HepG2 (cell line): Measurements from ENCODE around the gene RABL6. TPM values are rescaled to one million over a fixed set of nuclear protein-coding genes. Genes with fewer than 3 reads are reported as not detected.
A peak's percentile ranks its signal among the peaks of the same experiment; 100 is the strongest.
"Not testable (repeated sequence)": the region's sequence is repeated elsewhere in the genome, so short reads cannot be mapped to it uniquely, and the experiment has no call there.

Experiments used
- ATAC-seq: fragments of 200-7000 bp; cut with Tn5 transposase; 3 replicates; pipeline ENCODE4 v1.9.1; 2020; ENCODE audit warnings: mild to moderate bottlenecking, moderate library complexity
- BruUV-seq: library from RNA; stranded (reverse); fragments of 400-500 nt; replicated peaks from 2 replicates; lab custom pipeline; 2021; lab: Mats Ljungman, UMichigan
- CTCF ChIA-PET: fragments of 300-600 bp; formaldehyde crosslinking; extraction: SDS; loops from one replicate; lab custom pipeline; 2021; ENCODE audit warnings: low total read pairs, inconsistent platforms, low intra/inter-chr PET ratio; lab: Yijun Ruan, JAX
- POLR2A ChIA-PET: fragments of 350-600 bp; sonication (Branson Sonifier 250); formaldehyde crosslinking; loops from one replicate; lab custom pipeline; 2020; ENCODE audit warnings: antibody characterized with exemption, inconsistent platforms; lab: Yijun Ruan, JAX
- DNase-seq: peaks from one replicate; pipeline ENCODE4 v3.0.0-alpha.2; 2015; ENCODE audit warnings: low spot score
- FAIRE-seq: peaks from 3 replicates; lab custom pipeline; 2011; peaks lifted over from hg19 to GRCh38; lab: Jason Lieb, UNC
- H2AFZ ChIP-seq: one replicate; pipeline ENCODE4 v1.6.1; 2011; ENCODE audit warnings: low read length, inconsistent platforms
- H3K27ac ChIP-seq: fragments of 300-600 bp; 3 replicates; pipeline ENCODE4 v1.8.0; 2011; ENCODE audit warnings: mixed run types, mild to moderate bottlenecking, mixed read lengths, low read length, inconsistent platforms; ENCODE audit not compliant: insufficient read depth; ENCODE audit errors: extremely low read length
- H3K27me3 ChIP-seq, 2 experiments: fragments of 200-600 bp in 1 of 2; 2 replicates in 1 of 2; 3 replicates in 1 of 2; pipeline versions ENCODE4 v1.6.0 to v1.8.0; 2011; ENCODE audit warnings: low read length in 2 of 2, mild to moderate bottlenecking in 2 of 2, moderate library complexity in 2 of 2, inconsistent platforms in 1 of 2; ENCODE audit not compliant: insufficient read depth in 2 of 2, control insufficient read depth in 1 of 2
- H3K36me3 ChIP-seq, 2 experiments: fragments of 200-600 bp in 1 of 2; replicated peaks in 1 of 2; 2 replicates in 1 of 2; 3 replicates in 1 of 2; pipeline versions ENCODE4 v1.5.1 to v1.8.0; 2011; ENCODE audit warnings: low read length in 2 of 2, inconsistent platforms in 1 of 2; ENCODE audit not compliant: insufficient read depth in 2 of 2, control insufficient read depth in 1 of 2
- H3K4me1 ChIP-seq: 2 replicates; pipeline ENCODE4 v1.5.1; 2012; ENCODE audit warnings: low read length, inconsistent platforms; ENCODE audit not compliant: insufficient read depth
- H3K4me2 ChIP-seq: 2 replicates; pipeline ENCODE4 v1.6.0; 2011; ENCODE audit warnings: low read depth, low read length, inconsistent platforms
- H3K4me3 ChIP-seq, 3 experiments: fragments of 200-600 bp in 1 of 3; sonication (generic), shearing (Covaris generic) in 1 of 3; replicated peaks in 1 of 3; 2 replicates each; pipeline ENCODE4 v1.5.1; 2011 to 2016; ENCODE audit warnings: low read length in 3 of 3, inconsistent platforms in 2 of 3, low read depth in 2 of 3, mild to moderate bottlenecking in 2 of 3, control low read depth in 1 of 3, mixed read lengths in 1 of 3; ENCODE audit not compliant: insufficient read depth in 1 of 3
- H3K79me2 ChIP-seq: one replicate; pipeline ENCODE4 v1.6.1; 2011; ENCODE audit warnings: low read length, inconsistent platforms; ENCODE audit not compliant: insufficient read depth
- H3K9ac ChIP-seq: 2 replicates; pipeline ENCODE4 v1.6.0; 2011; ENCODE audit warnings: mild to moderate bottlenecking, low read depth, low read length, inconsistent platforms; ENCODE audit not compliant: insufficient read depth
- H3K9me3 ChIP-seq: 2 replicates; pipeline ENCODE4 v1.5.1; 2012; ENCODE audit warnings: mild to moderate bottlenecking, low read length
- H4K20me1 ChIP-seq: 2 replicates; pipeline ENCODE4 v1.6.0; 2011; ENCODE audit warnings: inconsistent platforms, mild to moderate bottlenecking, low read length, moderate library complexity; ENCODE audit not compliant: insufficient read depth
- ERF ChIP-seq: IDR thresholded peaks from 2 replicates; pipeline ENCODE4 v1.6.1; 2018; ENCODE audit warnings: missing biosample characterization, missing genetic modification reagents
- GATA4 ChIP-seq: sonication (generic); IDR thresholded peaks from 2 replicates; pipeline ENCODE4 v1.6.1; 2016; ENCODE audit warnings: antibody characterized with exemption, low read depth, borderline replicate concordance
- HDAC2 ChIP-seq: sonication (generic); formaldehyde crosslinking; IDR thresholded peaks from 2 replicates; pipeline ENCODE4 v1.4.0; 2020; ENCODE audit warnings: missing genetic modification reagents
- HNF1A ChIP-seq, 2 experiments: sonication (generic) in 1 of 2; formaldehyde crosslinking in 1 of 2; IDR thresholded peaks; 2 replicates each; pipeline versions ENCODE4 v1.4.0 to v1.6.1; 2016 to 2020; ENCODE audit warnings: borderline replicate concordance in 1 of 2, low read depth in 1 of 2, mild to moderate bottlenecking in 1 of 2, missing genetic modification reagents in 1 of 2
- MLX ChIP-seq: IDR thresholded peaks from 2 replicates; pipeline ENCODE4 v1.6.1; 2016
- NONO ChIP-seq, 2 experiments: fragments of 450-650 bp in 1 of 2; sonication (generic) in 1 of 2; formaldehyde crosslinking in 1 of 2; IDR thresholded peaks in 1 of 2; conservative IDR thresholded peaks in 1 of 2; 2 replicates each; pipeline versions ENCODE4 v1.6.1 to v1.8.0; 2017 to 2022; ENCODE audit warnings: mild to moderate bottlenecking in 1 of 2, missing genetic modification reagents in 1 of 2, moderate library complexity in 1 of 2
- SIN3A ChIP-seq: IDR thresholded peaks from 2 replicates; pipeline ENCODE4 v1.6.1; 2011; ENCODE audit warnings: low read depth, mild to moderate bottlenecking, control low read depth, low read length, borderline replicate concordance
- ZBTB39 ChIP-seq: sonication (generic); formaldehyde crosslinking; IDR thresholded peaks from 2 replicates; pipeline ENCODE4 v1.5.0; 2020; ENCODE audit warnings: missing genetic modification reagents
- ZBTB42 ChIP-seq: sonication (generic); formaldehyde crosslinking; IDR thresholded peaks from 2 replicates; pipeline ENCODE4 v1.5.0; 2020; ENCODE audit warnings: mild to moderate bottlenecking, missing genetic modification reagents
- ZNF263 ChIP-seq: sonication (generic); formaldehyde crosslinking; IDR thresholded peaks from 2 replicates; pipeline ENCODE4 v1.4.0; 2020; ENCODE audit warnings: missing genetic modification reagents
- ZNF296 ChIP-seq: sonication (generic); formaldehyde crosslinking; conservative IDR thresholded peaks from 2 replicates; pipeline ENCODE4 v1.5.0; 2020; ENCODE audit warnings: mild to moderate bottlenecking, missing genetic modification reagents
- ZNF431 ChIP-seq: sonication (generic); formaldehyde crosslinking; IDR thresholded peaks from 2 replicates; pipeline ENCODE4 v1.9.0; 2022; ENCODE audit warnings: missing genetic modification reagents, low read depth, mild to moderate bottlenecking, borderline replicate concordance
- WGBS: methylation state at CpG from one replicate; pipeline ENCODE4 v1.1.6; 2017; ENCODE audit warnings: low lambda C conversion rate; 5-methylcytosine and 5-hydroxymethylcytosine counted together
- in situ Hi-C: cut with HindIII; loops from 2 replicates; pipeline ENCODE4 v1.10.0; 2017; ENCODE audit warnings: low pct_unique_long_range_greater_than_20kb; ENCODE audit not compliant: extremely low pct_ligation_motif_present
- intact Hi-C: fragments of 100-400 bp; cut with micrococcal nuclease; formaldehyde crosslinking; loops from one replicate; pipeline ENCODE4 v1.10.0; 2022; ENCODE audit not compliant: unreplicated experiment
- polyA plus RNA-seq, 8 experiments: library from polyadenylated mRNA; depleted of rRNA in 3 of 8; stranded (reverse) in 7 of 8; unstranded in 1 of 8; fragments of >200 nt; fragmentation: Illumina TruSeq in 4 of 8; extraction: Trizol in 4 of 8; gene quantifications; 2 replicates each; pipeline versions ENCODE4 v1.2.1 to v1.2.3, GENCODE V29; 2011 to 2016; ENCODE audit warnings: low read depth in 4 of 8, missing spikeins in 1 of 8, mixed read lengths in 1 of 8; ENCODE audit not compliant: insufficient read depth in 1 of 8
- total RNA-seq, 5 experiments: library from RNA; depleted of rRNA; stranded (reverse); fragments of >200 nt; fragmentation: Illumina TruSeq; extraction: Trizol; gene quantifications; 2 replicates each; pipeline ENCODE4 v1.2.3, GENCODE V29; 2016; ENCODE audit warnings: low read depth in 1 of 5
- TF ChIP-seq, protein P1 (sequence below): sonication (generic); formaldehyde crosslinking; IDR thresholded peaks from 2 replicates; pipeline ENCODE4 v1.9.0; 2022; ENCODE audit warnings: low read depth, missing genetic modification reagents

Gene RABL6
- total and polyA plus RNA-seq, 2 of the 13 experiments (the other 11 are each of a cell fraction or from before 2014, with no cell fraction given), result 81.5 to 125 TPM

DNA sequence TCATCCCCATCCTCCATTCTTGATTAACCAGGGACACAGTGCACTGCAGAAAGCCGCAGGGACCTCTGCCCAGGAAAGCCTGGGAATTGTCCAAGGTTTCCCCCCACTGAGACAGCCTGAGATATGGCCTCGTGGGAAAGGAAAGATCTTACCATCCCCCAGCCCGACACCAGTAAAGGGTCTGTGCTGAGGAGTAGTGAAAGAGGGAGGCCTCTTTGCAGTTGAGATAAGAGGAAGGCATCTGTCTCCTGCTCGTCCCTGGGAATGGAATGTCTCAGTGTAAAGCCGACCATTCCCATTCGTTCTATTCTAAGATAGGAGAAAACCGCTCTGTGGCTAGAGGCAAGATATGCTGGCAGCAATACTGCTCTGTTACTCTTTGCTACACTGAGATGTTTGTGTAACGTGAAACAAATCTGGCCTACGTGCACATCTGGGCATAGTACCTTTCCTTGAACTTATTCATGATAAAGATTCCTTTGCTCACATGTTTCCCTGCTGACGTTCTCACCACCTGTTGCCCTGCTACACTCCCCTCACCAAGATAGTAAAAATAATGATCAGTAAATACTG is 10.9 kb upstream of the RABL6 start:
- POLR2A ChIA-PET; ATAC-seq; H3K27me3 ChIP-seq; in situ Hi-C loops; BruUV-seq; intact Hi-C loops; FAIRE-seq; CTCF ChIA-PET; H3K4me3 ChIP-seq; DNase-seq; H4K20me1 ChIP-seq; H3K9me3 ChIP-seq; H3K9ac ChIP-seq; H2AFZ ChIP-seq; TF ChIP-seq NONO (IDR thresholded peaks at IDR 0.05): not testable (repeated sequence)
- WGBS, result 6% methylated on average over 9 of the region's 10 CpGs
- Histone ChIP-seq H3K4me2 (peak overlapping the region; percentile 48), H3K79me2 (peaks cover 46% of the 10 kb centered on the region), H3K36me3 (0 out of 5 replicates have a peak, but pooled peaks cover 0 to 12% of the 10 kb centered on the region in 2 experiments), H3K27ac (peak overlapping the region; percentile 53), H3K4me1 (peaks cover 79% of the 10 kb centered on the region)
- TF ChIP-seq ZBTB39 (CRISPR knock-in tag) (peak; percentile 98), HDAC2 (CRISPR knock-in tag) (0 out of 2 replicates have a peak, but pooled peaks have one; percentile 22), ZNF296 (CRISPR knock-in tag) (0 out of 2 replicates have a peak, but pooled peaks have one; percentile 25), ZBTB42 (CRISPR knock-in tag) (peak; percentile 39; the same call in 1 of the 2 replicates), MLX (CRISPR knock-in tag) (peak; percentile 74; the same call in 1 of the 2 replicates), ERF (CRISPR knock-in tag) (peak; percentile 28; the same call in 1 of the 2 replicates), ZNF263 (CRISPR knock-in tag) (peak; percentile 61), HNF1A (IDR thresholded peaks at IDR 0.05; ENCODE audit: low read depth) (0 out of 2 replicates have a peak, but pooled peaks have one; percentile 25), HNF1A (CRISPR knock-in tag; IDR thresholded peaks at IDR 0.05; ENCODE audit: borderline replicate concordance) (peak; percentile 33; the same call in 1 of the 2 replicates), ZNF431 (CRISPR knock-in tag) (0 out of 2 replicates have a peak, but pooled peaks have one; percentile 67), NONO (CRISPR knock-in tag; conservative IDR thresholded peaks at IDR 0.05) (0 out of 2 replicates have a peak, but pooled peaks have one; percentile 34), SIN3A (0 out of 2 replicates have a peak, but pooled peaks have one; percentile 27), GATA4 (peak; percentile 22; the same call in 1 of the 2 replicates)
- TF ChIP-seq, protein P1, sequence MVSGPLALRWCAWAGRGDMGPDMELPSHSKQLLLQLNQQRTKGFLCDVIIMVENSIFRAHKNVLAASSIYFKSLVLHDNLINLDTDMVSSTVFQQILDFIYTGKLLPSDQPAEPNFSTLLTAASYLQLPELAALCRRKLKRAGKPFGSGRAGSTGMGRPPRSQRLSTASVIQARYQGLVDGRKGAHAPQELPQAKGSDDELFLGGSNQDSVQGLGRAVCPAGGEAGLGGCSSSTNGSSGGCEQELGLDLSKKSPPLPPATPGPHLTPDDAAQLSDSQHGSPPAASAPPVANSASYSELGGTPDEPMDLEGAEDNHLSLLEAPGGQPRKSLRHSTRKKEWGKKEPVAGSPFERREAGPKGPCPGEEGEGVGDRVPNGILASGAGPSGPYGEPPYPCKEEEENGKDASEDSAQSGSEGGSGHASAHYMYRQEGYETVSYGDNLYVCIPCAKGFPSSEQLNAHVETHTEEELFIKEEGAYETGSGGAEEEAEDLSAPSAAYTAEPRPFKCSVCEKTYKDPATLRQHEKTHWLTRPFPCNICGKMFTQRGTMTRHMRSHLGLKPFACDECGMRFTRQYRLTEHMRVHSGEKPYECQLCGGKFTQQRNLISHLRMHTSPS (CRISPR knock-in tag), result peak; percentile 39; the same call in 1 of the 2 replicates
